Heart left ventricle (tissue), 16 donors: ENCODE results near the gene CD68. TPM values are rescaled to one million over a fixed set of nuclear protein-coding genes. Genes with fewer than 3 reads are reported as not detected.

Experiments used
- ATAC-seq, 4 donors: fragments of 200-7000 bp; cut with Tn5 transposase; one replicate each; pipeline ENCODE4 v1.9.1; 2020 to 2022; ENCODE audit warnings: moderate library complexity in 4 of 4, mild to moderate bottlenecking in 3 of 4, moderate number of reproducible peaks in 1 of 4
- DNase-seq, 5 donors: peaks; one replicate each; pipeline ENCODE4 v3.0.0-alpha.2; 2020
- H3K27ac ChIP-seq, 12 donors: fragments of 200-600 bp; sonication (generic) in 4 of 12; one replicate each; pipeline versions ENCODE4 v1.5.0 to v1.8.0; 2016 to 2022; ENCODE audit warnings: mild to moderate bottlenecking in 2 of 12
- H3K27me3 ChIP-seq, 9 donors: fragments of 200-600 bp; sonication (generic) in 2 of 9; one replicate each; pipeline versions ENCODE4 v1.5.1 to v1.8.0; 2016 to 2022; ENCODE audit warnings: mild to moderate bottlenecking in 3 of 9
- H3K36me3 ChIP-seq, 9 donors: fragments of 200-600 bp; sonication (generic) in 2 of 9; one replicate each; pipeline versions ENCODE4 v1.5.0 to v1.8.0; 2018 to 2022; ENCODE audit warnings: mild to moderate bottlenecking in 2 of 9
- H3K4me1 ChIP-seq, 12 donors: fragments of 200-600 bp; sonication (generic) in 4 of 12; one replicate each; pipeline versions ENCODE4 v1.5.0 to v1.8.0; 2016 to 2022; ENCODE audit warnings: mild to moderate bottlenecking in 3 of 12
- H3K4me3 ChIP-seq, 12 donors: fragments of 200-600 bp; sonication (generic) in 4 of 12; one replicate each; pipeline versions ENCODE4 v1.5.0 to v1.8.0; 2017 to 2022; ENCODE audit warnings: mild to moderate bottlenecking in 9 of 12, moderate library complexity in 4 of 12
- H3K9me3 ChIP-seq, 12 donors: fragments of 200-600 bp; sonication (generic) in 4 of 12; one replicate each; pipeline versions ENCODE4 v1.5.0 to v1.8.0; 2016 to 2022; ENCODE audit warnings: mild to moderate bottlenecking in 1 of 12
- POLR2A ChIP-seq, 2 donors: fragments of 450-650 bp; IDR thresholded peaks; one replicate each; pipeline ENCODE4 v1.6.1; 2017; ENCODE audit warnings: antibody characterized with exemption in 2 of 2, mild to moderate bottlenecking in 2 of 2, moderate library complexity in 2 of 2
- WGBS, 4 donors: extraction: QIAGEN DNeasy Blood & Tissue Kit in 2 of 4; methylation state at CpG; one replicate each; pipeline versions ENCODE4 v1.1.5 to v1.1.7; 2013 to 2018; 5-methylcytosine and 5-hydroxymethylcytosine counted together
- intact Hi-C, 10 donors: fragments of 100-400 bp; cut with DNase I; formaldehyde crosslinking; loops; one replicate each; pipeline versions ENCODE4 v1.11.1 to v1.14.2; 2022
- polyA plus RNA-seq, 2 donors: library from polyadenylated mRNA; stranded (reverse); fragments of 200-250 nt; gene quantifications; one replicate each; pipeline ENCODE4 v1.2.3, GENCODE V29; 2013
- total RNA-seq, 9 donors: library from RNA; depleted of rRNA in 2 of 9; stranded (reverse); fragments of >200 nt in 2 of 9; fragmentation: NEBNext Ultra II Directional in 3 of 9; extraction: Animal tissue kit (Norgen Biotek cat#: 25700) in 3 of 9; gene quantifications; one replicate each; pipeline versions ENCODE4 v1.1.0 to v1.2.4, GENCODE V29; 2016 to 2023
- TF ChIP-seq, protein P1 (sequence below), 12 donors: fragments of 200-600 bp; sonication (generic) in 4 of 12; IDR thresholded peaks; one replicate each; pipeline versions ENCODE4 v1.5.0 to v1.8.0; 2018 to 2022; ENCODE audit warnings: antibody characterized with exemption in 12 of 12, mild to moderate bottlenecking in 5 of 12
- donor health status: ischemic (EF 13 %, LVEDD 7.1; RV severe dilation, severe dysfunction).
- donor health status: healthy with polysubstance abuse.
- donor health status: DM: no; HTN: yes; CAD: no.
- donor health status: DM: no; HTN: no; CAD: no.
- donor health status: ischemic (EF 25% LVEDD 6.9; RV normal size, moderate dysfunction).
- donor health status: ischemic (EF 25% LVEDD 5.7; RV mildly dilated, moderate dysfunction).
- donor health status: healthy.
- donor health status: DM: yes; HTN: yes; CAD: no.
- donor health status: ischemic (EF 35%, LVEDD 5.7; RV mildly dilated, moderate dysfunction).
- donor health status: nonischemic (EF 11% LVEDD 7.7; RV severe dilation, severe dysfunction).
- donor health status: DM: yes; HTN: yes; CAD: no.
- donor health status: PGD.
- donor health status: ischemic (EF 29% LVEDD 5.4; RV normal size, mild dysfunction).
- donor health status: nonischemic (EF 23%, LVEDD 6.1; RV moderate dilation, normal function).

Gene CD68
- total and polyA plus RNA-seq, 11 donors: 9.9 to 324 (median 22.5) TPM

DNA sequence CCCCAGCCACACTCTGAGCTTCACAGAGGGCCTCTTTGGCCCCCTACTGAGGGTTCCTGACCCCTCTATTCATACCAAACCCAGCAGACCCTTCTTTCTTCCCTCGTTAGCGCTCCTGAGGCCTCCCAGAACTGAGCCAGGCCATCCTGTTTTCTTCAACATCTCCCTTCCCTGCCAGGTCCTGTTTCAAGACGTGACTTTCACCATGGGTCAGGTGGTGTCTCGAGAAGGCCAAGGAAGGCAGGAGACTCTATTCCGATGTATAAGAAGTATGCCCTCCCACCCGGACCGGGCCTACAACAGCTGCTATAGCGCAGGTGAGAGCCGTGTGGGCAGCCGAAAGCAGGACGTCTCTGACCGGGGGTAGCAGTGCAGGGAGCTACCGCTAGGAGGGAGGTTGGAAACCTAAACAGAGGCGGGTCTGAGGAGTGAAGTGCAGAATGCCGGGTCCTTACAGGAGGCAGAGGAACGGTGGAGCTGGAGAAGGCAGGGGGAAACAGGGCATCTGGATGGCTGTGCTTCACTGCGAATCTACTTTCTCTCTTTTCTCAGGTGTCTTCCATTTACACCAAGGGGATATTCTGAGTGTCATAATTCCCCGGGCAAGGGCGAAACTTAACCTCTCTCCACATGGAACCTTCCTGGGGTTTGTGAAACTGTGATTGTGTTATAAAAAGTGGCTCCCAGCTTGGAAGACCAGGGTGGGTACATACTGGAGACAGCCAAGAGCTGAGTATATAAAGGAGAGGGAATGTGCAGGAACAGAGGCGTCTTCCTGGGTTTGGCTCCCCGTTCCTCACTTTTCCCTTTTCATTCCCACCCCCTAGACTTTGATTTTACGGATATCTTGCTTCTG lies 19.0 kb upstream of the CD68 start:
- peaks cover 11 to 75% (median 57%) of the 10 kb centered on the region in 12 donors for H3K4me1 ChIP-seq

DNA sequence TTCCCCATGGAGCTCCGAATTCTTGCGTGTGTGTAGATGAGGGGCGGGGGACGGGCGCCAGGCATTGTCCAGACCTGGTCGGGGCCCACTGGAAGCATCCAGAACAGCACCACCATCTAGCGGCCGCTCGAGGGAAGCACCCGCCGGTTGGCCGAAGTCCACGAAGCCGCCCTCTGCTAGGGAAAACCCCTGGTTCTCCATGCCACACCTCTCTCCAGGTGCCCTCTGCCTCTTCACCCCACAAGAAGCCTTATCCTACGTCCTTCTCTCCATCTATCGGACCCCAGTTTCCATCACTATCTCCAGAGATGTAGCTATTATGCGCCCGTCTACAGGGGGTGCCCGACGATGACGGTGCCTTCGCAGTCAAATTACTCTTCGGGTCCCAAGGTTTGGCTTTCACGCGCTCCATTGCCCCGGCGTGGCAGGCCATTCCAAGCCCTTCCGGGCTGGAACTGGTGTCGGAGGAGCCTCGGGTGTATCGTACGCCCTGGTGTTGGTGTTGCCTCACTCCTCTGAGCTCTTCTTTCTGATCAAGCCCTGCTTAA lies 18.3 kb upstream of the CD68 start:
- DNase-seq (peak; percentile 90 to 94 (median 92)), ATAC-seq (peak; percentile 67 to 80 (median 77))
- Histone ChIP-seq H3K36me3 (peaks cover 0 to 32% (median 31%) of the 10 kb centered on the region in 9 donors), H3K27ac (peak overlapping the region; percentile 80 to 98 (median 94)), H3K27me3 (no peaks in the 10 kb centered on the region), H3K4me1 (peaks cover 11 to 75% (median 57%) of the 10 kb centered on the region in 12 donors), H3K9me3 (no peaks in the 10 kb centered on the region), H3K4me3 (peak overlapping the region; percentile 58 to 98 (median 93))
- intact Hi-C loops: loop anchor here (1.0 to 10.0 kb wide), 12 partner anchors 11 to 209 kb away; partner anchors contain the start of genes KCTD11 (in 3 of the 10), FGF11 (in 2 of the 10), TMEM102 (in 2 of the 10) and TMEM95 (in 2 of the 10)
- TF ChIP-seq, protein P1, sequence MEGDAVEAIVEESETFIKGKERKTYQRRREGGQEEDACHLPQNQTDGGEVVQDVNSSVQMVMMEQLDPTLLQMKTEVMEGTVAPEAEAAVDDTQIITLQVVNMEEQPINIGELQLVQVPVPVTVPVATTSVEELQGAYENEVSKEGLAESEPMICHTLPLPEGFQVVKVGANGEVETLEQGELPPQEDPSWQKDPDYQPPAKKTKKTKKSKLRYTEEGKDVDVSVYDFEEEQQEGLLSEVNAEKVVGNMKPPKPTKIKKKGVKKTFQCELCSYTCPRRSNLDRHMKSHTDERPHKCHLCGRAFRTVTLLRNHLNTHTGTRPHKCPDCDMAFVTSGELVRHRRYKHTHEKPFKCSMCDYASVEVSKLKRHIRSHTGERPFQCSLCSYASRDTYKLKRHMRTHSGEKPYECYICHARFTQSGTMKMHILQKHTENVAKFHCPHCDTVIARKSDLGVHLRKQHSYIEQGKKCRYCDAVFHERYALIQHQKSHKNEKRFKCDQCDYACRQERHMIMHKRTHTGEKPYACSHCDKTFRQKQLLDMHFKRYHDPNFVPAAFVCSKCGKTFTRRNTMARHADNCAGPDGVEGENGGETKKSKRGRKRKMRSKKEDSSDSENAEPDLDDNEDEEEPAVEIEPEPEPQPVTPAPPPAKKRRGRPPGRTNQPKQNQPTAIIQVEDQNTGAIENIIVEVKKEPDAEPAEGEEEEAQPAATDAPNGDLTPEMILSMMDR (IDR thresholded peaks at IDR 0.05): peak; percentile 78 to 90 (median 86)
- no peak for TF ChIP-seq POLR2A (IDR thresholded peaks at IDR 0.05)
- 0 to 1% (median 1%) methylated on average over 27 to 32 of the region's 32 CpGs for WGBS, 4 donors

More for the DNA sequence above, 19.0 kb upstream of the CD68 start:
- intact Hi-C loops: loop anchor here (1.0 to 10.0 kb wide), 12 partner anchors 12 to 208 kb away; partner anchors contain the start of genes KCTD11 (in 3 of the 10), FGF11 (in 2 of the 10), TMEM102 (in 2 of the 10) and TMEM95 (in 2 of the 10)
- ATAC-seq: peak; percentile 21 to 45 (median 38)
- no peaks in the 10 kb centered on the region for H3K27me3 ChIP-seq
- H3K4me3 ChIP-seq: peak overlapping the region in 10 of 12 donors; percentile 58 to 98 (median 93)
- peak overlapping the region in 11 of 12 donors; percentile 90 to 98 (median 94) for H3K27ac ChIP-seq
- TF ChIP-seq, protein P1 (IDR thresholded peaks at IDR 0.05): peak in 10 of 12 donors; percentile 25 to 66 (median 42)
- TF ChIP-seq POLR2A (IDR thresholded peaks at IDR 0.05): no peak
- no peaks in the 10 kb centered on the region for H3K9me3 ChIP-seq
- DNase-seq: peak in 4 of 5 donors; percentile 59 to 76 (median 74)
- WGBS, 4 donors: 29 to 39% (median 38%) methylated on average over 22 of the region's 22 CpGs
- H3K36me3 ChIP-seq: peaks cover 0 to 25% (median 24%) of the 10 kb centered on the region in 9 donors

DNA sequence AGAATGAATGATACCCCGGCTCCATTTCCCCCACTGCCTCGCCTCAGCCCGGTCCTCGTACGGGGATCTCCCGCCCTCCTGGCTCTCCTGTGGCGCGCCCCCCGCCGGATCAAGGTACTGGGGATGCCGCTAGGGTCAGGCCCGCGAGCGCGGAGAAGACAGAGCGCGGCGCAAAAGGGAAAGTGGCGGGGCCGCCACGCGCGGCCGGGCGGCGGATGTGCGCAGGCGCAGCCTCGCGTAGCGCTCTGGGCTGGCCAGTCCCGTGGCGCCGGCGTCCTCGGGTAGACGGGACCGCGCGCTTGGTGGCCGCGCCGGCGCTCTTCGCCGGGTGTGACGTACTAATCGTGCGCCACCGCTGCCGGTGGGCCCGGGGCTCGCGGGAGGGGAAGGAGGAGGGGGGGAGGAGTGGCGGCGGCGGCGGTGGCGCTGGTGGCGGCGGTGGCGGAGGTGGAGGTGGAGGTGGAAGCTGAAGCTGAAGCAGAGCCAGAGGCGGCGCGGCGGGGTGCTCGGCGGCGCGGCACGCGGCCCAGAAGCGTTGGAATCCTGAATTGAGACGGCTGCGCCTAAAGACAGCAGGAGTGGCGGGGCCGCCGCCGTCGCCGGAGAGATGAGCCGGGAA lies 17.7 kb upstream of the CD68 start, which contains the start of gene SENP3:
SENP3 (plus strand) TSS at position 331 of the 619 bp plus-strand sequence. CDS start 1,158 bp downstream, outside the sequence.
- TF ChIP-seq, protein P1 (IDR thresholded peaks at IDR 0.05): no peak
- peak in 1 of 2 donors; percentile 61 for TF ChIP-seq POLR2A (IDR thresholded peaks at IDR 0.05)
- peak; percentile 55 to 87 (median 80) for ATAC-seq
- peaks cover 11 to 75% (median 57%) of the 10 kb centered on the region in 12 donors for H3K4me1 ChIP-seq

More for the DNA sequence above, 17.7 kb upstream of the CD68 start, which contains the start of gene SENP3:
- peak within 1 kb of the TSS; percentile 80 to 98 (median 94) for H3K27ac ChIP-seq
- peak; percentile 92 to 96 (median 93) for DNase-seq
- no peaks in the 10 kb centered on the region for H3K9me3 ChIP-seq
- WGBS, 4 donors: 0 to 1% (median 1%) methylated on average over 31 to 82 of the region's 82 CpGs
- no peaks in the 10 kb centered on the region for H3K27me3 ChIP-seq
- H3K4me3 ChIP-seq: peak within 1 kb of the TSS; percentile 58 to 98 (median 93)
- peaks cover 0 to 38% (median 36%) of the 10 kb centered on the region in 9 donors for H3K36me3 ChIP-seq
- intact Hi-C loops: loop anchor here (1.0 to 10.0 kb wide), 12 partner anchors 11 to 209 kb away; partner anchors contain the start of genes KCTD11 (in 3 of the 10), FGF11 (in 2 of the 10), TMEM102 (in 2 of the 10) and TMEM95 (in 2 of the 10)
